HFFc6 (cell line): ENCODE data around the gene TP53BP1. TPM values are rescaled to one million over a fixed set of nuclear protein-coding genes. Genes with fewer than 3 reads are reported as not detected.
A peak's percentile ranks its signal among the peaks of the same experiment; 100 is the strongest.

Experiments
- DNase-seq: peaks from one replicate; pipeline ENCODE4 v3.0.0-alpha.2; 2018
- H3K27ac Mint-ChIP-seq: 2 replicates; pipeline ENCODE4 v1.8.0; 2020; ENCODE audit warnings: mild to moderate bottlenecking, mixed read lengths
- H3K27me3 Mint-ChIP-seq: 2 replicates; pipeline ENCODE4 v1.8.0; 2021; ENCODE audit warnings: mild to moderate bottlenecking, moderate library complexity, mixed read lengths; ENCODE audit not compliant: insufficient read depth
- H3K36me3 Mint-ChIP-seq: 2 replicates; pipeline ENCODE4 v1.8.0; 2021; ENCODE audit warnings: low read depth, mixed read lengths
- H3K4me1 Mint-ChIP-seq: 2 replicates; pipeline ENCODE4 v1.8.0; 2020; ENCODE audit warnings: low read depth, mixed read lengths
- H3K4me3 Mint-ChIP-seq: 2 replicates; pipeline ENCODE4 v1.8.0; 2020; ENCODE audit warnings: mild to moderate bottlenecking, moderate library complexity, mixed read lengths
- H3K9me3 Mint-ChIP-seq: 2 replicates; pipeline ENCODE4 v1.8.0; 2020; ENCODE audit warnings: mild to moderate bottlenecking, mixed read lengths
- CTCF ChIP-seq: fragments of 200-600 bp; sonication (generic); IDR thresholded peaks from 2 replicates; pipeline ENCODE4 v1.5.0; 2021; ENCODE audit warnings: antibody characterized with exemption, mild to moderate bottlenecking
- total RNA-seq, 6 experiments: library from RNA; stranded (reverse); fragmentation: NEBNext Ultra II Directional; extraction: Animal tissue kit (Norgen Biotek cat#: 25700); gene quantifications; 2 replicates in 1 of 6; 3 replicates in 5 of 6; pipeline ENCODE4 v1.2.3, GENCODE V29; 2021

Gene TP53BP1
- total RNA-seq, 6 experiments from 2014 or later, result 44.7 to 49.5 (median 46.4) TPM

GRCh38 chr15:43440721-43441281, 52.2 kb downstream of the TP53BP1 start:
- Mint-ChIP-seq H3K9me3 (no peaks in the 10 kb centered on the region), H3K27ac (peak overlapping the region; percentile 96), H3K4me3 (peak overlapping the region; percentile 51), H3K27me3 (peaks cover 2% of the 10 kb centered on the region; the same call in 1 of the 2 replicates), H3K4me1 (peaks cover 15% of the 10 kb centered on the region), H3K36me3 (peaks cover 11% of the 10 kb centered on the region)
- peak; percentile 77 for TF ChIP-seq CTCF
- peak; percentile 98 for DNase-seq

- Mint-ChIP-seq H3K27me3 (no peaks in the 10 kb centered on the region), H3K4me1 (peaks cover 15% of the 10 kb centered on the region), H3K36me3 (peaks cover 4% of the 10 kb centered on the region; the same call in 1 of the 2 replicates), H3K9me3 (no peaks in the 10 kb centered on the region), H3K4me3 (no peak overlapping the region), H3K27ac (no peak overlapping the region)
- TF ChIP-seq CTCF, result no peak
- no peak for DNase-seq
Measured at GRCh38 chr15:43439268-43439667, 53.7 kb downstream of the TP53BP1 start.

GRCh38 chr15:43436395-43436794, 56.6 kb downstream of the TP53BP1 start:
- no peak for TF ChIP-seq CTCF
- no peak overlapping the region for H3K27ac Mint-ChIP-seq
- no peak for DNase-seq
- no peaks in the 10 kb centered on the region for H3K9me3 Mint-ChIP-seq
- H3K27me3 Mint-ChIP-seq, result no peaks in the 10 kb centered on the region
- no peak overlapping the region for H3K4me3 Mint-ChIP-seq
- peaks cover 12% of the 10 kb centered on the region for H3K4me1 Mint-ChIP-seq
- peaks cover 13% of the 10 kb centered on the region for H3K36me3 Mint-ChIP-seq

GRCh38 chr15:43434446-43434845, 58.5 kb downstream of the TP53BP1 start:
- Mint-ChIP-seq H3K27ac (no peak overlapping the region), H3K4me3 (no peak overlapping the region), H3K4me1 (no peaks in the 10 kb centered on the region), H3K9me3 (no peaks in the 10 kb centered on the region), H3K36me3 (peaks cover 15% of the 10 kb centered on the region), H3K27me3 (no peaks in the 10 kb centered on the region)
- no peak for DNase-seq
- TF ChIP-seq CTCF, result no peak

GRCh38 chr15:43433661-43434303, 59.2 kb downstream of the TP53BP1 start:
- H3K27me3 Mint-ChIP-seq, result no peaks in the 10 kb centered on the region
- no peak for TF ChIP-seq CTCF
- DNase-seq, result no peak
- no peak overlapping the region for H3K27ac Mint-ChIP-seq
- peaks cover 15% of the 10 kb centered on the region for H3K36me3 Mint-ChIP-seq
- H3K9me3 Mint-ChIP-seq, result no peaks in the 10 kb centered on the region
- no peaks in the 10 kb centered on the region for H3K4me1 Mint-ChIP-seq
- H3K4me3 Mint-ChIP-seq, result no peak overlapping the region
